ENCODE measurements around the gene ZEB1.

The ZEB1 gene

DNA sequence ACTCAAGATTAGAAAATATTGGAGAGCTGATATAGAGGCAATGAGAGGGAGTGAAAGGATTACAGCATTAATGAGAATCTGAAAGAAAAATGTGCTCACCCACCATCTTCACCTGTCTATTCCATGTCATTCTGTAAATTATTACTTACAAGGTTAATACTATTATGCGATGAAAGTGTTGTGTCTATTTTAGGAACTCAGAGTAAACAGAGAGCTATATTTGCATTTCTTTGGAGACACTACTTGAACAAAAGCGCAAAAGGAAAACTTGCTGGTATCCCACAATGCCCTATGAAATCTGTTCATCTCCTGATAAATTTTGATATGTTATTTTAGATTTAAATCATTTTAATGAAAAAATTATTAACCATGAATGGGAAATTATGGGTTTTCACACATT is 196.1 kb downstream of the ZEB1 start:
- ChIA-PET CTCF (interaction anchor here (0.6 to 1.1 kb wide), 2 partner anchors 9 to 483 kb away, joined by 3 to 4 read pairs; no protein-coding TSS in a partner anchor), POLR2A (no interaction called here)
- no peaks in the 10 kb centered on the region for H3K4me1 ChIP-seq (ENCODE audit: control insufficient read depth, insufficient read depth, low read length)
- H3K36me3 ChIP-seq (ENCODE audit: control insufficient read depth in 2 of 2, insufficient read depth in 1 of 2, low read length in 2 of 2): peaks cover 5 to 13% of the 10 kb centered on the region in 2 experiments; a peak in 2 of 3 replicates
- no peaks in the 10 kb centered on the region for H3K9me3 ChIP-seq (ENCODE audit: control insufficient read depth, insufficient read depth, low read depth, low read length)
- TF ChIP-seq ZNF23 (tag by site-specific recombination; IDR thresholded peaks at IDR 0.05; ENCODE audit: borderline replicate concordance): no peak
- TF ChIP-seq, protein P1, sequence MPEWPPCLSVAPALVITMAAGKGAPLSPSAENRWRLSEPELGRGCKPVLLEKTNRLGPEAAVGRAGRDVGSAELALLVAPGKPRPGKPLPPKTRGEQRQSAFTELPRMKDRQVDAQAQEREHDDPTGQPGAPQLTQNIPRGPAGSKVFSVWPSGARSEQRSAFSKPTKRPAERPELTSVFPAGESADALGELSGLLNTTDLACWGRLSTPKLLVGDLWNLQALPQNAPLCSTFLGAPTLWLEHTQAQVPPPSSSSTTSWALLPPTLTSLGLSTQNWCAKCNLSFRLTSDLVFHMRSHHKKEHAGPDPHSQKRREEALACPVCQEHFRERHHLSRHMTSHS (tag by site-specific recombination; IDR thresholded peaks at IDR 0.05): no peak
- TF ChIP-seq ZNF354C (tag by site-specific recombination; IDR thresholded peaks at IDR 0.05; ENCODE audit: borderline replicate concordance, low read depth): no peak
- TF ChIP-seq, protein P2, sequence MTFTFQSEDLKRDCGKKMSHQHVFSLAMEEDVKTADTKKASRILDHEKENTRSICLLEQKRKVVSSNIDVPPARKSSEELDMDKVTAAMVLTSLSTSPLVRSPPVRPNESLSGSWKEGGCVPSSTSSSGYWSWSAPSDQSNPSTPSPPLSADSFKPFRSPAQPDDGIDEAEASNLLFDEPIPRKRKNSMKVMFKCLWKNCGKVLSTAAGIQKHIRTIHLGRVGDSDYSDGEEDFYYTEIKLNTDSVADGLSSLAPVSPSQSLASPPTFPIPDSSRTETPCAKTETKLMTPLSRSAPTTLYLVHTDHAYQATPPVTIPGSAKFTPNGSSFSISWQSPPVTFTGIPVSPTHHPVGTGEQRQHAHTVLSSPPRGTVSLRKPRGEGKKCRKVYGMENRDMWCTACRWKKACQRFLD (tag by site-specific recombination; IDR thresholded peaks at IDR 0.05): no peak
- TF ChIP-seq, protein P3, sequence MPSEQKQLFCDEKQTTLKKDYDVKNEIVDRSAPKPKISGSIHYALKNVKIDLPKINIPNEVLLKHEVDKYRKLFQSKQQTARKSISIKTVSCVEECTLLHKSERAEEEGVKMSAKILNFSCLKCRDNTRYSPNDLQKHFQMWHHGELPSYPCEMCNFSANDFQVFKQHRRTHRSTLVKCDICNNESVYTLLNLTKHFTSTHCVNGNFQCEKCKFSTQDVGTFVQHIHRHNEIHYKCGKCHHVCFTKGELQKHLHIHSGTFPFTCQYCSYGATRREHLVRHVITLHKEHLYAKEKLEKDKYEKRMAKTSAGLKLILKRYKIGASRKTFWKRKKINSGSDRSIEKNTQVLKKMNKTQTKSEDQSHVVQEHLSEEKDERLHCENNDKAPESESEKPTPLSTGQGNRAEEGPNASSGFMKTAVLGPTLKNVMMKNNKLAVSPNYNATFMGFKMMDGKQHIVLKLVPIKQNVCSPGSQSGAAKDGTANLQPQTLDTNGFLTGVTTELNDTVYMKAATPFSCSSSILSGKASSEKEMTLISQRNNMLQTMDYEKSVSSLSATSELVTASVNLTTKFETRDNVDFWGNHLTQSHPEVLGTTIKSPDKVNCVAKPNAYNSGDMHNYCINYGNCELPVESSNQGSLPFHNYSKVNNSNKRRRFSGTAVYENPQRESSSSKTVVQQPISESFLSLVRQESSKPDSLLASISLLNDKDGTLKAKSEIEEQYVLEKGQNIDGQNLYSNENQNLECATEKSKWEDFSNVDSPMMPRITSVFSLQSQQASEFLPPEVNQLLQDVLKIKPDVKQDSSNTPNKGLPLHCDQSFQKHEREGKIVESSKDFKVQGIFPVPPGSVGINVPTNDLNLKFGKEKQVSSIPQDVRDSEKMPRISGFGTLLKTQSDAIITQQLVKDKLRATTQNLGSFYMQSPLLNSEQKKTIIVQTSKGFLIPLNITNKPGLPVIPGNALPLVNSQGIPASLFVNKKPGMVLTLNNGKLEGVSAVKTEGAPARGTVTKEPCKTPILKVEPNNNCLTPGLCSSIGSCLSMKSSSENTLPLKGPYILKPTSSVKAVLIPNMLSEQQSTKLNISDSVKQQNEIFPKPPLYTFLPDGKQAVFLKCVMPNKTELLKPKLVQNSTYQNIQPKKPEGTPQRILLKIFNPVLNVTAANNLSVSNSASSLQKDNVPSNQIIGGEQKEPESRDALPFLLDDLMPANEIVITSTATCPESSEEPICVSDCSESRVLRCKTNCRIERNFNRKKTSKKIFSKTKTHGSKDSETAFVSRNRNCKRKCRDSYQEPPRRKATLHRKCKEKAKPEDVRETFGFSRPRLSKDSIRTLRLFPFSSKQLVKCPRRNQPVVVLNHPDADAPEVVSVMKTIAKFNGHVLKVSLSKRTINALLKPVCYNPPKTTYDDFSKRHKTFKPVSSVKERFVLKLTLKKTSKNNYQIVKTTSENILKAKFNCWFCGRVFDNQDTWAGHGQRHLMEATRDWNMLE (tag by site-specific recombination; conservative IDR thresholded peaks at IDR 0.05; ENCODE audit: low read depth): no peak
- no peak for TF ChIP-seq ZNF670 (tag by site-specific recombination; IDR thresholded peaks at IDR 0.05; ENCODE audit: low read depth)
- no peak for TF ChIP-seq ZNF501 (tag by site-specific recombination; IDR thresholded peaks at IDR 0.05)
- TF ChIP-seq, protein P4, sequence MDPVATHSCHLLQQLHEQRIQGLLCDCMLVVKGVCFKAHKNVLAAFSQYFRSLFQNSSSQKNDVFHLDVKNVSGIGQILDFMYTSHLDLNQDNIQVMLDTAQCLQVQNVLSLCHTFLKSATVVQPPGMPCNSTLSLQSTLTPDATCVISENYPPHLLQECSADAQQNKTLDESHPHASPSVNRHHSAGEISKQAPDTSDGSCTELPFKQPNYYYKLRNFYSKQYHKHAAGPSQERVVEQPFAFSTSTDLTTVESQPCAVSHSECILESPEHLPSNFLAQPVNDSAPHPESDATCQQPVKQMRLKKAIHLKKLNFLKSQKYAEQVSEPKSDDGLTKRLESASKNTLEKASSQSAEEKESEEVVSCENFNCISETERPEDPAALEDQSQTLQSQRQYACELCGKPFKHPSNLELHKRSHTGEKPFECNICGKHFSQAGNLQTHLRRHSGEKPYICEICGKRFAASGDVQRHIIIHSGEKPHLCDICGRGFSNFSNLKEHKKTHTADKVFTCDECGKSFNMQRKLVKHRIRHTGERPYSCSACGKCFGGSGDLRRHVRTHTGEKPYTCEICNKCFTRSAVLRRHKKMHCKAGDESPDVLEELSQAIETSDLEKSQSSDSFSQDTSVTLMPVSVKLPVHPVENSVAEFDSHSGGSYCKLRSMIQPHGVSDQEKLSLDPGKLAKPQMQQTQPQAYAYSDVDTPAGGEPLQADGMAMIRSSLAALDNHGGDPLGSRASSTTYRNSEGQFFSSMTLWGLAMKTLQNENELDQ (tag by site-specific recombination; IDR thresholded peaks at IDR 0.05; ENCODE audit: low read depth): no peak
- TF ChIP-seq, protein P5, sequence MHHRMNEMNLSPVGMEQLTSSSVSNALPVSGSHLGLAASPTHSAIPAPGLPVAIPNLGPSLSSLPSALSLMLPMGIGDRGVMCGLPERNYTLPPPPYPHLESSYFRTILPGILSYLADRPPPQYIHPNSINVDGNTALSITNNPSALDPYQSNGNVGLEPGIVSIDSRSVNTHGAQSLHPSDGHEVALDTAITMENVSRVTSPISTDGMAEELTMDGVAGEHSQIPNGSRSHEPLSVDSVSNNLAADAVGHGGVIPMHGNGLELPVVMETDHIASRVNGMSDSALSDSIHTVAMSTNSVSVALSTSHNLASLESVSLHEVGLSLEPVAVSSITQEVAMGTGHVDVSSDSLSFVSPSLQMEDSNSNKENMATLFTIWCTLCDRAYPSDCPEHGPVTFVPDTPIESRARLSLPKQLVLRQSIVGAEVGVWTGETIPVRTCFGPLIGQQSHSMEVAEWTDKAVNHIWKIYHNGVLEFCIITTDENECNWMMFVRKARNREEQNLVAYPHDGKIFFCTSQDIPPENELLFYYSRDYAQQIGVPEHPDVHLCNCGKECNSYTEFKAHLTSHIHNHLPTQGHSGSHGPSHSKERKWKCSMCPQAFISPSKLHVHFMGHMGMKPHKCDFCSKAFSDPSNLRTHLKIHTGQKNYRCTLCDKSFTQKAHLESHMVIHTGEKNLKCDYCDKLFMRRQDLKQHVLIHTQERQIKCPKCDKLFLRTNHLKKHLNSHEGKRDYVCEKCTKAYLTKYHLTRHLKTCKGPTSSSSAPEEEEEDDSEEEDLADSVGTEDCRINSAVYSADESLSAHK (tag by site-specific recombination; IDR thresholded peaks at IDR 0.05): no peak
- TF ChIP-seq ZNF416 (tag by site-specific recombination; IDR thresholded peaks at IDR 0.05): no peak
- no peak for TF ChIP-seq ZNF707 (tag by site-specific recombination; IDR thresholded peaks at IDR 0.05)
- no peak for TF ChIP-seq SALL2 (tag by site-specific recombination; IDR thresholded peaks at IDR 0.05; ENCODE audit: borderline replicate concordance)
- TF ChIP-seq, protein P6, sequence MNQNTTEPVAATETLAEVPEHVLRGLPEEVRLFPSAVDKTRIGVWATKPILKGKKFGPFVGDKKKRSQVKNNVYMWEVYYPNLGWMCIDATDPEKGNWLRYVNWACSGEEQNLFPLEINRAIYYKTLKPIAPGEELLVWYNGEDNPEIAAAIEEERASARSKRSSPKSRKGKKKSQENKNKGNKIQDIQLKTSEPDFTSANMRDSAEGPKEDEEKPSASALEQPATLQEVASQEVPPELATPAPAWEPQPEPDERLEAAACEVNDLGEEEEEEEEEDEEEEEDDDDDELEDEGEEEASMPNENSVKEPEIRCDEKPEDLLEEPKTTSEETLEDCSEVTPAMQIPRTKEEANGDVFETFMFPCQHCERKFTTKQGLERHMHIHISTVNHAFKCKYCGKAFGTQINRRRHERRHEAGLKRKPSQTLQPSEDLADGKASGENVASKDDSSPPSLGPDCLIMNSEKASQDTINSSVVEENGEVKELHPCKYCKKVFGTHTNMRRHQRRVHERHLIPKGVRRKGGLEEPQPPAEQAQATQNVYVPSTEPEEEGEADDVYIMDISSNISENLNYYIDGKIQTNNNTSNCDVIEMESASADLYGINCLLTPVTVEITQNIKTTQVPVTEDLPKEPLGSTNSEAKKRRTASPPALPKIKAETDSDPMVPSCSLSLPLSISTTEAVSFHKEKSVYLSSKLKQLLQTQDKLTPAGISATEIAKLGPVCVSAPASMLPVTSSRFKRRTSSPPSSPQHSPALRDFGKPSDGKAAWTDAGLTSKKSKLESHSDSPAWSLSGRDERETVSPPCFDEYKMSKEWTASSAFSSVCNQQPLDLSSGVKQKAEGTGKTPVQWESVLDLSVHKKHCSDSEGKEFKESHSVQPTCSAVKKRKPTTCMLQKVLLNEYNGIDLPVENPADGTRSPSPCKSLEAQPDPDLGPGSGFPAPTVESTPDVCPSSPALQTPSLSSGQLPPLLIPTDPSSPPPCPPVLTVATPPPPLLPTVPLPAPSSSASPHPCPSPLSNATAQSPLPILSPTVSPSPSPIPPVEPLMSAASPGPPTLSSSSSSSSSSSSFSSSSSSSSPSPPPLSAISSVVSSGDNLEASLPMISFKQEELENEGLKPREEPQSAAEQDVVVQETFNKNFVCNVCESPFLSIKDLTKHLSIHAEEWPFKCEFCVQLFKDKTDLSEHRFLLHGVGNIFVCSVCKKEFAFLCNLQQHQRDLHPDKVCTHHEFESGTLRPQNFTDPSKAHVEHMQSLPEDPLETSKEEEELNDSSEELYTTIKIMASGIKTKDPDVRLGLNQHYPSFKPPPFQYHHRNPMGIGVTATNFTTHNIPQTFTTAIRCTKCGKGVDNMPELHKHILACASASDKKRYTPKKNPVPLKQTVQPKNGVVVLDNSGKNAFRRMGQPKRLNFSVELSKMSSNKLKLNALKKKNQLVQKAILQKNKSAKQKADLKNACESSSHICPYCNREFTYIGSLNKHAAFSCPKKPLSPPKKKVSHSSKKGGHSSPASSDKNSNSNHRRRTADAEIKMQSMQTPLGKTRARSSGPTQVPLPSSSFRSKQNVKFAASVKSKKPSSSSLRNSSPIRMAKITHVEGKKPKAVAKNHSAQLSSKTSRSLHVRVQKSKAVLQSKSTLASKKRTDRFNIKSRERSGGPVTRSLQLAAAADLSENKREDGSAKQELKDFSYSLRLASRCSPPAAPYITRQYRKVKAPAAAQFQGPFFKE (tag by site-specific recombination; IDR thresholded peaks at IDR 0.05; ENCODE audit: borderline replicate concordance): no peak
- no peak for TF ChIP-seq ZNF223 (tag by site-specific recombination; IDR thresholded peaks at IDR 0.05)
- no peak for TF ChIP-seq ZNF266 (tag by site-specific recombination; IDR thresholded peaks at IDR 0.05; ENCODE audit: low read depth)
- no peak overlapping the region for H3K4me3 ChIP-seq (ENCODE audit: low read depth, low read length)
- no peak overlapping the region for H3K27ac ChIP-seq (ENCODE audit: extremely low read depth, low read depth, low read length)

Measured in HEK293 (cell line).